Neural cell (in vitro differentiated cells): ENCODE measurements around the gene TMEM254. TPM values are rescaled to one million over a fixed set of nuclear protein-coding genes. Genes with fewer than 3 reads are reported as not detected.

Experiments
- H2AFZ ChIP-seq: fragments of 200-600, 300-800 bp; sonication (generic), shearing (Covaris generic); 2 replicates; pipeline ENCODE4 v1.6.0; 2014; ENCODE audit warnings: low read depth, mild to moderate bottlenecking, antibody characterized with exemption, low read length, moderate library complexity
- H3F3A ChIP-seq: fragments of 200-600 bp; shearing (Covaris generic); 2 replicates; pipeline ENCODE4 v1.6.1; 2016; ENCODE audit warnings: mild to moderate bottlenecking, moderate library complexity, mixed read lengths, antibody characterized with exemption, low read length; ENCODE audit not compliant: insufficient read depth, poor library complexity, severe bottlenecking
- H3K27ac ChIP-seq: fragments of 200-600, 300-800 bp; sonication (generic), shearing (Covaris generic); 2 replicates; pipeline ENCODE4 v1.5.1; 2014; ENCODE audit warnings: mild to moderate bottlenecking, low read length, moderate library complexity
- H3K27me3 ChIP-seq: fragments of 300-800, 200-600 bp; sonication (generic), shearing (Covaris generic); 2 replicates; pipeline ENCODE4 v1.6.0; 2014; ENCODE audit warnings: mild to moderate bottlenecking, low read depth, low read length, moderate library complexity; ENCODE audit not compliant: insufficient read depth
- H3K36me3 ChIP-seq: fragments of 300-800, 200-600 bp; sonication (generic), shearing (Covaris generic); 2 replicates; pipeline ENCODE4 v1.5.1; 2014; ENCODE audit warnings: mild to moderate bottlenecking, antibody characterized with exemption, low read length, moderate library complexity; ENCODE audit not compliant: insufficient read depth
- H3K4me2 ChIP-seq: fragments of 300-800, 200-600 bp; sonication (generic), shearing (Covaris generic); 2 replicates; pipeline ENCODE4 v1.6.0; 2014; ENCODE audit warnings: mild to moderate bottlenecking, low read length
- H3K4me3 ChIP-seq: fragments of 300-800, 200-600 bp; sonication (generic), shearing (Covaris generic); 2 replicates; pipeline ENCODE4 v1.5.1; 2014; ENCODE audit warnings: mild to moderate bottlenecking, low read length, moderate library complexity
- H3K79me2 ChIP-seq: fragments of 200-600 bp; shearing (Covaris generic); replicated peaks from 2 replicates; pipeline ENCODE4 v1.6.0; 2014; ENCODE audit warnings: mild to moderate bottlenecking, low read length, moderate library complexity; ENCODE audit not compliant: insufficient read depth
- H3K9ac ChIP-seq: fragments of 300-800, 200-600 bp; sonication (generic), shearing (Covaris generic); 2 replicates; pipeline ENCODE4 v1.6.1; 2016; ENCODE audit warnings: mild to moderate bottlenecking, low read length, mixed read lengths
- H3K9me2 ChIP-seq: fragments of 200-600 bp; shearing (Covaris generic); 2 replicates; pipeline ENCODE4 v1.6.1; 2016; ENCODE audit warnings: mild to moderate bottlenecking, low read length, mixed read lengths; ENCODE audit not compliant: insufficient read depth
- H3K9me3 ChIP-seq: fragments of 200-600, 300-800 bp; sonication (generic), shearing (Covaris generic); 2 replicates; pipeline ENCODE4 v1.6.1; 2016; ENCODE audit warnings: mild to moderate bottlenecking, mixed run types, low read length, moderate library complexity, mixed read lengths
- H4K20me1 ChIP-seq: fragments of 200-600 bp; shearing (Covaris generic); 2 replicates; pipeline ENCODE4 v1.6.1; 2016; ENCODE audit warnings: mild to moderate bottlenecking, mixed run types; ENCODE audit not compliant: insufficient read depth
- EP300 ChIP-seq: fragments of 450-650 bp; conservative IDR thresholded peaks from 2 replicates; pipeline ENCODE4 v1.6.1; 2014; ENCODE audit warnings: antibody characterized with exemption, mild to moderate bottlenecking, moderate library complexity; ENCODE audit not compliant: poor library complexity, severe bottlenecking
- EZH2 ChIP-seq: fragments of 200-600, 300-800 bp; shearing (Covaris generic), sonication (generic); IDR thresholded peaks from 2 replicates; pipeline ENCODE4 v1.6.1; 2014; ENCODE audit warnings: antibody characterized with exemption, low read length, borderline replicate concordance, mild to moderate bottlenecking; ENCODE audit not compliant: insufficient read depth, poor library complexity, severe bottlenecking
- MXI1 ChIP-seq: fragments of 450-650 bp; conservative IDR thresholded peaks from 2 replicates; pipeline ENCODE4 v1.6.1; 2014; ENCODE audit warnings: antibody characterized with exemption, mild to moderate bottlenecking; ENCODE audit not compliant: poor library complexity, severe bottlenecking
- POLR2AphosphoS5 ChIP-seq: IDR thresholded peaks from 2 replicates; pipeline ENCODE4 v1.6.1; 2012
- RAD21 ChIP-seq: fragments of 450-650 bp; conservative IDR thresholded peaks from 2 replicates; pipeline ENCODE4 v1.6.1; 2014; ENCODE audit warnings: antibody characterized with exemption, mild to moderate bottlenecking, moderate library complexity
- SMC3 ChIP-seq: fragments of 450-650 bp; conservative IDR thresholded peaks from 2 replicates; pipeline ENCODE4 v1.6.1; 2014; ENCODE audit warnings: antibody characterized with exemption, mild to moderate bottlenecking, moderate library complexity; ENCODE audit not compliant: poor library complexity
- TAF1 ChIP-seq: IDR thresholded peaks from 2 replicates; pipeline ENCODE4 v1.6.1; 2012; ENCODE audit warnings: low read depth
- polyA plus RNA-seq: library from polyadenylated mRNA; depleted of rRNA; stranded (reverse); fragments of >200 nt; gene quantifications from 2 replicates; pipeline ENCODE4 v1.2.3, GENCODE V29; 2014
- TF ChIP-seq, protein P1 (sequence below): fragments of 450-650 bp; IDR thresholded peaks from 2 replicates; pipeline ENCODE4 v1.5.1; 2014; ENCODE audit warnings: antibody characterized with exemption, mild to moderate bottlenecking, moderate library complexity; ENCODE audit not compliant: poor library complexity, severe bottlenecking
- TF ChIP-seq, protein P2 (sequence below): IDR thresholded peaks from 2 replicates; pipeline ENCODE4 v1.6.1; 2012; ENCODE audit warnings: borderline replicate concordance

The TMEM254 gene
- polyA plus RNA-seq, 1 donor from 2014 or later: 24.3 TPM

DNA sequence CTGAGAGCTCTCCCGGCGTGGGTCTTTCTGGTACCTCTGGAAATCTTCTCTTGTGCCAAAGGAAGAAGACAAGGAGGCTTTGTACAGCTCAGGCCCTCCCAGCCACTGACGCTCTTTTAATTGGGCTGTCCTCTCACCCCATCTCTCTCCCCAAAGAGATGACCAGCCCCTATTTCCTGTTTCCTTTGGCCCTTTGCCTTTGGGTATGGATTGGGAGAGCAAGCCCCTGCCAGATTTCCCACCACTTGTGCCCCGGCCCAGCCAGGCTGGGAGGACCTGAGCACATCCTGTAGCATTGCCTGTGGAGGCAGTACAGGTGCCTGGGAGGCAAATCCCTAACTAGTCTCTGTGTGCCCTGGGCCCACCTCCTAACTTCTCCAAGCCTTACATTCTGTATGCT is 48.4 kb downstream of the TMEM254 start:
- Histone ChIP-seq H3K79me2 (no peaks in the 10 kb centered on the region), H3K27ac (no peak overlapping the region), H3K9me2 (no peaks in the 10 kb centered on the region), H3K27me3 (peaks cover 9% of the 10 kb centered on the region), H4K20me1 (no peaks in the 10 kb centered on the region), H3K4me2 (no peak overlapping the region), H3F3A (no peaks in the 10 kb centered on the region), H3K9me3 (no peaks in the 10 kb centered on the region), H2AFZ (no peak overlapping the region), H3K4me3 (no peak overlapping the region), H3K36me3 (no peaks in the 10 kb centered on the region), H3K9ac (no peak overlapping the region)
- TF ChIP-seq EP300 (no peak), SMC3 (no peak), POLR2AphosphoS5 (no peak), EZH2 (no peak), RAD21 (no peak), MXI1 (no peak), TAF1 (no peak)
- TF ChIP-seq, protein P1, sequence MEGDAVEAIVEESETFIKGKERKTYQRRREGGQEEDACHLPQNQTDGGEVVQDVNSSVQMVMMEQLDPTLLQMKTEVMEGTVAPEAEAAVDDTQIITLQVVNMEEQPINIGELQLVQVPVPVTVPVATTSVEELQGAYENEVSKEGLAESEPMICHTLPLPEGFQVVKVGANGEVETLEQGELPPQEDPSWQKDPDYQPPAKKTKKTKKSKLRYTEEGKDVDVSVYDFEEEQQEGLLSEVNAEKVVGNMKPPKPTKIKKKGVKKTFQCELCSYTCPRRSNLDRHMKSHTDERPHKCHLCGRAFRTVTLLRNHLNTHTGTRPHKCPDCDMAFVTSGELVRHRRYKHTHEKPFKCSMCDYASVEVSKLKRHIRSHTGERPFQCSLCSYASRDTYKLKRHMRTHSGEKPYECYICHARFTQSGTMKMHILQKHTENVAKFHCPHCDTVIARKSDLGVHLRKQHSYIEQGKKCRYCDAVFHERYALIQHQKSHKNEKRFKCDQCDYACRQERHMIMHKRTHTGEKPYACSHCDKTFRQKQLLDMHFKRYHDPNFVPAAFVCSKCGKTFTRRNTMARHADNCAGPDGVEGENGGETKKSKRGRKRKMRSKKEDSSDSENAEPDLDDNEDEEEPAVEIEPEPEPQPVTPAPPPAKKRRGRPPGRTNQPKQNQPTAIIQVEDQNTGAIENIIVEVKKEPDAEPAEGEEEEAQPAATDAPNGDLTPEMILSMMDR: no peak
- TF ChIP-seq, protein P2, sequence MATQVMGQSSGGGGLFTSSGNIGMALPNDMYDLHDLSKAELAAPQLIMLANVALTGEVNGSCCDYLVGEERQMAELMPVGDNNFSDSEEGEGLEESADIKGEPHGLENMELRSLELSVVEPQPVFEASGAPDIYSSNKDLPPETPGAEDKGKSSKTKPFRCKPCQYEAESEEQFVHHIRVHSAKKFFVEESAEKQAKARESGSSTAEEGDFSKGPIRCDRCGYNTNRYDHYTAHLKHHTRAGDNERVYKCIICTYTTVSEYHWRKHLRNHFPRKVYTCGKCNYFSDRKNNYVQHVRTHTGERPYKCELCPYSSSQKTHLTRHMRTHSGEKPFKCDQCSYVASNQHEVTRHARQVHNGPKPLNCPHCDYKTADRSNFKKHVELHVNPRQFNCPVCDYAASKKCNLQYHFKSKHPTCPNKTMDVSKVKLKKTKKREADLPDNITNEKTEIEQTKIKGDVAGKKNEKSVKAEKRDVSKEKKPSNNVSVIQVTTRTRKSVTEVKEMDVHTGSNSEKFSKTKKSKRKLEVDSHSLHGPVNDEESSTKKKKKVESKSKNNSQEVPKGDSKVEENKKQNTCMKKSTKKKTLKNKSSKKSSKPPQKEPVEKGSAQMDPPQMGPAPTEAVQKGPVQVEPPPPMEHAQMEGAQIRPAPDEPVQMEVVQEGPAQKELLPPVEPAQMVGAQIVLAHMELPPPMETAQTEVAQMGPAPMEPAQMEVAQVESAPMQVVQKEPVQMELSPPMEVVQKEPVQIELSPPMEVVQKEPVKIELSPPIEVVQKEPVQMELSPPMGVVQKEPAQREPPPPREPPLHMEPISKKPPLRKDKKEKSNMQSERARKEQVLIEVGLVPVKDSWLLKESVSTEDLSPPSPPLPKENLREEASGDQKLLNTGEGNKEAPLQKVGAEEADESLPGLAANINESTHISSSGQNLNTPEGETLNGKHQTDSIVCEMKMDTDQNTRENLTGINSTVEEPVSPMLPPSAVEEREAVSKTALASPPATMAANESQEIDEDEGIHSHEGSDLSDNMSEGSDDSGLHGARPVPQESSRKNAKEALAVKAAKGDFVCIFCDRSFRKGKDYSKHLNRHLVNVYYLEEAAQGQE: no peak

DNA sequence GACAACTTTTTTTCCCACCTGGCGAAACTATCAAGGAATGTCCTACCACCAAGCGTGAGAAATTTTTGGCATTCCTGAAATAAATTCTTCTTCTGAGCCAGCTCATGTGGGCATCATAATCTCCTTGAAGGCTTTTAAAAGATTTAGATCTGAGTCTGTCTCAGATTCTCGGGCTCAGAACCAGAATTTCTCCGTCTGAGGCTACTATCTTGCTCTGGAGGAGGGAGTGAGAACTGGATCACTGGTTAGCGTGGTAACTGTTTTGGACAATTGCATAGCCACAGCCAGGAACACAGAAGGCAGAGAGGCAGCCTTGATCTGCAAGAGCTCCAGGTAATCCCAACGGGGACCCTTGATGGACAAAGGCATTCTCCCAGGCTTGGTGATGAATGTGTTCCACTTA is 53.0 kb downstream of the TMEM254 start:
- H3K9me2 ChIP-seq: no peaks in the 10 kb centered on the region
- no peaks in the 10 kb centered on the region for H3K36me3 ChIP-seq
- no peak overlapping the region for H2AFZ ChIP-seq
- TF ChIP-seq TAF1 (no peak), EP300 (no peak), MXI1 (no peak), SMC3 (no peak), POLR2AphosphoS5 (no peak), RAD21 (no peak), EZH2 (no peak)
- TF ChIP-seq, protein P2: no peak
- TF ChIP-seq, protein P1: no peak
- H3K27ac ChIP-seq: no peak overlapping the region
- no peak overlapping the region for H3K4me3 ChIP-seq
- H3K9ac ChIP-seq: no peak overlapping the region
- H3K79me2 ChIP-seq: no peaks in the 10 kb centered on the region
- no peaks in the 10 kb centered on the region for H3F3A ChIP-seq
- no peaks in the 10 kb centered on the region for H4K20me1 ChIP-seq
- H3K4me2 ChIP-seq: no peak overlapping the region
- peaks cover 29% of the 10 kb centered on the region for H3K27me3 ChIP-seq
- no peaks in the 10 kb centered on the region for H3K9me3 ChIP-seq
